ENCODE measurements around the gene LRP1B.

DNA sequence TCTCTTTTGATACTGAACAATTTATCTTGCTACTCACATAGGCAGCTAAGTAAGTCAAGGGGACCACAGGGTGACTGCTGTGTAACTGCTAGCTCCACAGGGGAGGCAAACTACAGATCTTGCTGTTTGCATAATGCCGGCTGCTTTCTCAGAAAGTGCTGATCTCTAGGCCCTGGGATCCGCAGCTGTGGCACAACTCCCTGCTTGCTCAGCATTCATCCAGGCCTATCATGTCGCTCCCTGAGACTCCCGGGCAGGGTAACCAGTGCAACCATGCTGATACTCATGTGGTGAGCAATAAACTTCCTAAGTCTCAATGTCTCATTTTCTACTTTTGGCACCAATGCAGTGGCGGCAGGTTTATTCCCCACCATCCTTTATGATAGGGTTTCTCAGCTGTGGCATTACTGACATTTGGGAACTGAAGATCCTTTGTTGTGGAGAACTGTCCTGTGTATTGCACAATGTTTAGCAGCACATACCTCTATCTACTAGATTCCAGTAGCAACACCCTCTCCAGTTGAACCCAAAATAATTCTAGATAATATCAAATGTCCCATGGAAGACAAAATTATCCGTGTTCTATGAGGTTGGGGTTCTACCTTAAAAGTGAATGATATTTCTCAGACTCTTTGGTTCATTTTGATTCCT, 1101.3 kb downstream of the LRP1B start:
- no peak for TF ChIP-seq CTCF (IDR thresholded peaks at IDR 0.05)
- TF ChIP-seq POLR2A (IDR thresholded peaks at IDR 0.05), result no peak

Data from tibial nerve (tissue), 3 donors.